HG03442 (cell line): ENCODE results near the gene TMPRSS11F.
"Not testable (repeated sequence)": the region's sequence is repeated elsewhere in the genome, so short reads cannot be mapped to it uniquely, and the experiment has no call there.

Source experiments
- ATAC-seq: cut with Tn5 transposase; IDR thresholded peaks from one replicate; pipeline ENCODE4 v1.9.1; 2021; ENCODE audit warnings: mild to moderate bottlenecking, moderate library complexity; ENCODE audit not compliant: unreplicated experiment

TMPRSS11F gene

DNA sequence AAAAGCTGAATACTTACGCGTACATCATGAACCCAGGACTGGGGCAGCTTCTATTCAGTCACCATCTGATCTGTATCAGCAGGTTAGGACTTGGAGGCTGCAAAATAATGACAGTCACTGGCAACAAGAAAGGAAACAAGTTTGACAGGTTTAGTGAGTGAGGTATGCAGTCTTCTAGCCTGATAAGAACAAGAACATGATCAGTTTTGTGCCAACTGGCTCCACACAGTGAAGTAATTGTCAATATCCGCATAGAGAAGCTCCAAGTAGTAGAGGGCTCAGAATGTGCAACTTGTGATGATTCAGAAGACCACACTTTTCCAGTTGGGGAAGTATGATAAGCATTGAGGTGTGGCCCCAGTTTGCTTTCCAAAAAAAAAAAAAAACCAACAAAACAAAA, at the start of gene TMPRSS11F:
TSS of gene TMPRSS11F (minus strand) at position 77 of the 400 bp plus-strand sequence. CDS start at position 28, 49 bp downstream.
- ATAC-seq: no peak

DNA sequence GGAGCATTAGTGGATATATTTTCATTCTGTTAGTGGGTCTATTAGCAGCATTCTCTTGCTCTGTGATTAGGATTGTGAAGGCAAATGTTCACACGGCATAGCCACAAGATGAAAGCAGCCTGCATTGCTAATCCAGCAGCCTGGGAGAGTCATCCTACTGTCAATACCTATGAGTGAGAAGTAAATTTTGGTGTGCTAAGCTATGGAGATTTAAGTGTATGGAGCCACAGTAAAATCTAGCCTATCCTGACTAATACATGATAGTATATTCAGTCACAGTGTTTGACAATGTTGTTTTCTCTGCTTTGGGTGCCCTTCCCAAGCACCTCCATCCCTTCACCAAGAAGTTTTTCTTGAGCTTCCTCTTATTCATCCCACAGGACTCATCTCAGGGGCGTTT, 47.2 kb upstream of the TMPRSS11F start:
- no peak for ATAC-seq

DNA sequence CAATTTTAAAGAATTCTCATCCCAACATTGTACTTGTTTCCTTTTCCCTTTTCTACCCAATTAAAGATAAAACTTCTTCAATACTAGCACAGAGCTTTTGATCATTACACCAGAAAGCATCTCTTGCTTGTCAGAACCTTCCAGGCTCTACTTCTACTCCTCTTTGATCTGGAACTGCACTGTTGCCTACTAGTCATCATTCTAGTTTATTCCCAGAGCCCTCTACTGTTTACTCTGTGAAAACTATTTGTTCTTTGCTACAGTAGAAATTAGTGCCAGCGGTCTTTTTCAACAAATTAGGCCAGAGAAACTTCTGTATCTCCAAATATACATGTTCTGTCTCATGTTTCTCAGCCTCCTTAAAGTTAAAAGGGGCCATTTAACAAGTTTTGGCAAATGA, 46.8 kb upstream of the TMPRSS11F start:
- no peak for ATAC-seq

DNA sequence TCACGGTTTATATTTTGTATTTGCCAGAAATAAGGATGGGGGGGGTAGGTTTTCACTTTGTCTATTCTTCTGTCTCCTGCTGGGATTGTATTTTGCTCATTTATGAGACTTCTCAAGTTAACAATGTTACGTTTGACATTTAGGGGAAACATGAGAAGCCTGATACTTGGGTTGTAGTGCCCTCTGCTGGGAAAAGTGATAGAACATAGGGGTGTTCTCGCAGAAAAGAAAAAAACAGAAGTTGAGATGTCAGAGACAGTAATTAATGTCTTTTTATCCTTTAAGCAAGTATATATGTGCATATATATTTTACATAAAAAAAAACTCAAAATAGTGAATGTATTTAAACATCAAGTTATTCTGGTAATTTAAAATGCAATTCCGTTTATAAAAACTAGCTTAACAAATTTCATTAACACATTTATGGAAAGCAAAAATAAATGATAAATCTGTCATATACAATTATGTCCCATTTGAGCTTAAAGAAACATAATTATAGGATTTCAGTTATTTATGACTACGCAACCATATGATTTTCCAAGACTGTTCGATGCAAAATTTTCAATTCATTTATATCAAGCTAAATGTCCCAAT, 46.0 kb upstream of the TMPRSS11F start:
- ATAC-seq: peak; percentile 85

DNA sequence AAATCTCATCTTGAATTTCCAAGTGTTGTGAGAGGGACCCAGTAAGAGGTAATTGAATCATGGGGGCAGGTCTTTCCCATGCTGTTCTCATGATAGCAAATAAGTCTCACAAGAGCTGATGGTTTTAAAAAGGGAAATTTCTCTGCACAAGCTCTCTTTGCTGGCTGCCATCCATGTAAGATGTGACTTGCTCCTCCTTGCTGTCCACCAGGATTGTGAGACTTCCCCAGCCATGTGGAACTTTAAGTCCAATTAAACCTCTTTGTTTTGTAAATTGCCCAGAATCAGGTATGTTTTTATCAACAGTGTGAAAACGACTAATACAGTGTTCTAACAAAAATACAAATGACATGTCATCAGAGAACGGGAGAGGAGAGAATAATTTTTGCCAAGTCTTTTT, 44.7 kb upstream of the TMPRSS11F start:
- not testable (repeated sequence) for ATAC-seq

DNA sequence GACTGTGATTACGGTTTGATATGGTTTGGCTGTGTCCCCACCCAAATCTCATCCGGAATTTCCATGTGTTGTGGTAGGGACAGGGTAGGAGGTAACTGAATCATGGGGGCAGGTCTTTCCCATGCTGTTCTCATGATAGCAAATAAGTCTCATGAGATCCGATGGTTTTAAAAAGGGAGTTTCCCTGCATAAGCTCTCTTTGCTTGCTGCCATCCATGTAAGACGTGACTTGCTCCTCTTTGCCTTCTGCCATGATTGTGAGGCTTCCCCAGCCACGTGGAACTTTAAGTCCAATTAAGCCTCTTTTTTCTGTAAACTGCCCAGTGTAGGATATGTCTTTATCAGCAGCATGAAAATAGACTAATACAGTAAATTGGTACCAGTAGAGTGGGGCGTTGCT, 42.5 kb upstream of the TMPRSS11F start:
- ATAC-seq: not testable (repeated sequence)

DNA sequence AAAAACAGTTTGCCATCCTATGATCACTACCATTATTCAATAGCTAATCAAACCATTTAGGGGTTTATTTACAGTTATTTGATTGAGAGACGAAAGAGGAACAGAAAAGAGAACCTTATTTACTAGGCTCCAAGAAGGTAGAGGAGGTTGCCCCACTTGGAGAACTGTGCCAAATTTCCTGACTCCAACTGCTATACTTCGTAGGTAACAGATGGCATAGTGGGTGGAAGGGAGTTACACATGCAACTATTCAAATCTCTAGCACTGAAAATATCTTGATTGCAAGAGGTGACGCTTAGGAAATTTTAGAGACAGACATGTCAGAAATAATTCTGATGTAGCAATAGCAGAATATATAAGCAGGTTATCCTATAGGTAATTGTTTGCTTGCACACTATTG, 38.0 kb upstream of the TMPRSS11F start:
- ATAC-seq: no peak

DNA sequence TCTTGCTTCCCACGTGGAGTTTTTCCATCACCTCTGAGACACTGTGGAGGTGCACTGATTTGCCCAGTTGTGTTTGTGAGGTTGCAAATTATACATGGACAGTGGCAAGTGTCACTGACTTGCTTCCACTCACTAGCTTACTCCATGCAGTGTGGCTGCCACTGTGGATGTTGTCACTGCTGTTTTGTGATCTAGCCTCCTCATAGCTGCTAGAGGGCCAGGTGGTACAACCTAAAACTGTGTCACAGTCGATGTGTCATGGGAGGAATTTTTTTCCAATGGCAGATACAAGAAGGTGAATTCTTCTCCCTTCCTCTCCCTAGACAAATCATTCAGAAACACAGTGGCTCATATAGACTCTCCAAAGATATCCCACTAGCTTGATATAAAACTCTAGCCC, 37.5 kb upstream of the TMPRSS11F start:
- ATAC-seq: no peak

DNA sequence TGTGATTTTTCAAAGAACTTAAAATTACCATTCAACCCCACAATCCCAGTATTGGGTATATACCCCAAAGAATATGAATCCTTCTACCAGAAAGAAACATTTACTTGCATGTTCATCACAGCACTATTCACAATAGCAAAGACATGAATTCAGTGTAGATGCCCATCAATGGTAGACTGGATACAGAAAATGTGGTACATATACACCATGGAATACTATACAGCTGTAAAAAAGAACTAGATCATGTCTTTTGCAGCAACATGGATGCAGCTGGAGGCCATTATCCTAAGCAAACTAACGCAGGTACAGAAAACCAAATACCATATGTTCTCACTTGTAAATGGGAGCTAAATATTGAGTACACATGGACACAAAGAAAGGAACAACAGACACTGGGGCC, 34.1 kb upstream of the TMPRSS11F start:
- ATAC-seq: no peak

DNA sequence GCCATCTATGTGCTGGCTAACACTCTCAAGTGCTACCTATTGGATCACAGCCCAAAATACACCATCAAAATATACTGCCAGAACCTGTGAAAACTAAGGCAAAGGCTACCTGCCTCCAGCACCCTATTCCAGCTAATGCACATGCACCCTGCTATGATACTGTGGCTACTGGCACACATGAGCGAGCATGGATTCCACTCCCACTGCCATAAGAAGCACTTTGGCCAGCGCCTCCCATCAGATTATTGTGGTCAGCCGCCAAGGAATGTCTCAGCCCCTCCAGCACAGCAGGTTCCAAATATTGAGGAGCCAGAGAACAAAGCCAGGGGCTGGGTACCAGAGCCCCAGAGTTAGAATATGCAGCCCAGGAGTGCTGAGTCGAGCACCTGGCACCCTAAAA, 32.5 kb upstream of the TMPRSS11F start:
- ATAC-seq: no peak

DNA sequence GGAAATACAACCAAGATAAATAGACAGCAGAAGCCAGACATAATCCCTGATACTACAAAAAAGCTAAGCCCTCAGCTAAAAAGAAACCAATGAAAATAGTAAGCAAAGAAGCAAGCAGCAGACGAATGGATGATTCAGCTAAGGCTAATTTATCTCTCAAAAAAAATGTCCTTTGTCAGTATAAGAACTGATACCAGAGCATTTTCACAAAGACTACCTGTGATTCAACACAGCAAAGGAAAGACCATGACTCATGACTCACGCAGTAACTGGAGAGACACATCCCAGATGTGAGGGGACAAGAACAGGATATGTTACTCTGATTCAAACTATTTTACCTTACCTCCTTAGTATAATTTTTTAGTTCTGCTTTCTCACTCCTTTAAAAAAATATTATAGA, 22.7 kb upstream of the TMPRSS11F start:
- no peak for ATAC-seq

DNA sequence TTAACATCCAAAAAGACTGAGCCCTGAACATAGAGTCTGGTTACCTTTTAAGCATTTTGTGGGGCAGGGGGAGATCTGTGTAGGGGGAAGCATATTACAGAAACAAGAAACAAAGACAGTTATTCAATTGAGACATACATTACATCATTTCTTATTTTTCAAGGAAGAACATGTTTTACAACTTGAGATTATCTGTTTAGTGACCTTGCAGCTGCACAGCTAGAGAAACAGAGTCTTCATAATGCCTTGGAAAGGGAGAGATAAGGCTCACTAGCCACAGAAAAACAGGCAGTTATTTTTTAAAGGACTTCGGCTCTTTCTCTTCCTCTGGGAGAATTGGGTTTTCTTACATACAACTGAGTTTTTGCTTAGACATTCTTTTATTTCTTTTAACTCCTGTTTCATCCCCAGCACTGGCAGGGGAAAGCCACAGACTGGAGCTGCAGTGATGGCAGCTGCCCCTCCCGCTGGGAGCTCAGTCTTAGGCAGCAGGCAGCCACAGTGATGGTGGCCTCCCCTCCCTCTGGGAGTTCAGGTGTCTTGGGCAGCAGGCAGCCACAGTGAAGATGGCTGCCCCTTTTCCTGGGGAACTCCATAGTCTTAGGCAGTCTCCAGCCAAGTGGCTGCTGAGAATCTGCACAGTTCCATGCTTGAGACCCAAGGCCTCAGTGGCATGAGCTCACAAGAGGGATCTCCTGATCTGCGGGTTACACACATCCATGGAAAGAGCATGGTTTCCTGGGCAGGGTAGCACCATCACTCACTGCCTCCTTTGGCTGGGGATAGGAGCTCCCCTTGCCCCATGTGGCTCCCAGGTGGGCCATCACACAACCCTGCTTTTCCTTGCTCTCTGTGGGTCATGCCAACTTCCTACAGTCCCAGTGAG, 19.4 kb upstream of the TMPRSS11F start:
- ATAC-seq: no peak

DNA sequence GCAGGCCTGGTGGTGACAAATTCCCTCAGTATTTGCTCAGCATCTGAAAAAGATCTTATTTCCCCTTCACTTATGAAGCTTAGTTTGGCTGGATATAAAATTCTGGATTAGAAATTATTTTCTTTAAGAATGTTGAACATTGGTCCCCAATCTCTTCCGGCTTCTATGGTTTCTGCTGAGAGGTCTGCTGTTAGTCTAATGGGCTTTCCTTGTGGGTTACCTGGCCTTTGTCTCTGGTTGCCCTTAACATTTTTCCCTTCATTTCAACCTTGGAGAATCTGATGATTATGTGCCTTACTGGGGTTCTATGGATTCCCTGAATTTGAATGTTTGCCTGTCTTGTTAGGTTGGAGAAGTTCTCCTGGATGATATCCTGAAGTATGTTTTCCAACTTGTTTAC, 17.4 kb upstream of the TMPRSS11F start:
- no peak for ATAC-seq

DNA sequence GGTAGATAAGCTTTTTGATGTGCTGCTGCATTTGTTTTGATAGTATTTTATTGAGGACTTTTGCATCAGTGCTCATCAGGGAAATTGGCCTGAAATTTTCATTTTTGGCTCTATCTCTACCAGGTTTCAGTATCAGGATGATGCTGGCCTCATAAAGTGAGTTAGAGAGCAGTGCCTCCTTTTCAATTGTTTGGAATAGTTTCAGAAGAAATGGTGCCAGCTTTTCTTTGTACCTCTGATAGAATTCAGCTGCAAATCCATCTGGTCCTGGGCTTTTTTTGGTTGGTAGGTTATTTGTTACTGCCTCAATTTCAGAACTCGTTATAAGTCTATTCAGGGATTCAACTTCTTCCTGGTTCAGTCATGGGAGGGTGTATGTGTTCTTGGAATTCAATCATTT, 15.6 kb upstream of the TMPRSS11F start:
- ATAC-seq: no peak

DNA sequence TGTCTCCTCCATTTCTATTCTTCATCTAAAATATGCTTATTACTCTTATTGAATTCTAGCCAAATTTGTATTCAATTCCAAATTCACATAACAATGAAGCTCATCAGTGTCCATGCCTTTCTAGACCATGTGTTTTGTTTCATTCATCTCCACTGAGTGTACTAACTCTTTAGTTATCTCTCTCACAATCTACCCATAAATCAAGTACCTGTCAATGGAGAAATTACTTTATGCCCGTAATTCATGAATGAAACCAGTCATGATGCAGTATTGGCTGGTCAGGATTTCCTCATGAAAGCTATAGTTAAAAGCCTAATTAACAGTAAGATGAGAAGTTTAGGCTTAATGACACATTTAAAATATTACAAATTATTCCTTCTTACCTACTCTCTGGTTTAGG, 12.2 kb upstream of the TMPRSS11F start:
- ATAC-seq: no peak

DNA sequence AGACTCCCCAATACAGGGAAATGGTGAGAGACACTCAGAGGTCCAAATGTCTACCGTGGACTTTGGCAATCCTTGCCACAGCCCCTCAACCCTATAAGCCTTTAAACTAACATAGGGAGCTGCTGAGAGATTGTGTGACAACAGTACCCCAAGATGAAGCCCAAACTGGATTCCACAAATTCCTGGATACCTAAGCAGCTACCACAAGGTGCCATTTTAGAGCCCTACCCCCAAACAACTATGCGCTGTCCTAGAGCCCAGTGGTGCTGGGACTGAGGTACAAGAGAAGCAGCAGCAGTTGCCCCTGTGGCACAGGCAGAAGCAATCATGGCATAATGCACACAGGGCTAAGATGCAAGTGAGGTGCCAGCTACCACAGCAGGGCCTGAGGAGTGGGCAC, 2.7 kb upstream of the TMPRSS11F start:
- ATAC-seq: no peak

DNA sequence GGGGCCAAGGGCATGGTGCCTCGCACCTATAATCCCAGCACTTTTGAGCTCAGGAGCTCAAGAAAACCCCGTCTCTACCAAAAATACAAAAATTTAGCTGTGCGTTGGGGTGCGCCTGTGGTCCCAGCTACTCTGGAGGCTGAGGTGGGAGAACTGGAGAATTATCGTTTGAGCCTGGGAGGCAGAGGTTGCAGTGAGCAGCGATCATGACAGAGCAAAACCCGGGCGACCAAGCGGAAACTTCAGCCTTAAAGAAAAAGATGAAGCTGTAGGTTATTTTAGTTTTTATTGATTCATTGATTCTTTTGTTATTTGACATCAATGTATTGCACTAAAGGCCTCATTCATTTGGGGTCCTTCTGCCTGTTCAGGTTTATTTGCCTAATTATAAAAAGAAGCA, 5.4 kb downstream of the TMPRSS11F start:
- ATAC-seq: no peak

DNA sequence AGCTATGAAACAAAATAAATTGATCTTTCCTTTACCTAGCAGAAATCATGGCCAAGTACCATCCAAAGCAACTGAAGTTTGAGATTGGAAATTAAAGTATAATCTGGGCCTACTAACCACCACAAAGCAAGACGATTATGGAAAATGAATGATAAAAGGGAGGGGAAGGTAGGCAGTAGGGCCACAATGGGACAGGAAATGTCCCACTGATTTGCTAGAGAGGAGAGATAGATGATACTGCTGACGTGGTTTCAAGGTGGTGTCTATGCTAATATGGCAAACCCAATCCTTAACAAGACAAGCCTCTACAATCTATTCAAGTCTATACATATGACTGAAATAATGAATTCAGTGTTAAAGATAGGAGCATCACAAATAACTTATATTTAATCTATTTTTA, 6.1 kb downstream of the TMPRSS11F start:
- ATAC-seq: no peak

DNA sequence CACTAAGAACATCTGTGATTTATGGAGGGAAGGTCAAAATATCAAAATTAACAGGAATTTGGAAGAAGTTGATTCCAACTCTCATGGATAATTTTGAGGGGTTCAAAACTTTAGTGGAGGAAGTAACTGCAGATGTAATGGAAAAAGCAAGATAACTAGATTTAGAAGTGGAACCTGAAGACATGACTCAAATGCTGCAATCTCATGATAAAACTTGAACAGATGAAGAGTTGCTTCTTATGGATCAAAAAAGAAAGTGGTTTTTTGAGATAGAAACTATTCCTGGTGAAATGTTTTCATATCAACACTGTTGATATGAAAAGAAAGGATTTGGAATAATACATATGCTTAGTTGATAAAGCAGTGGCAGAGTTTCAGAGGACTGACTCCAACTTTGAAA, 9.7 kb downstream of the TMPRSS11F start:
- no peak for ATAC-seq

DNA sequence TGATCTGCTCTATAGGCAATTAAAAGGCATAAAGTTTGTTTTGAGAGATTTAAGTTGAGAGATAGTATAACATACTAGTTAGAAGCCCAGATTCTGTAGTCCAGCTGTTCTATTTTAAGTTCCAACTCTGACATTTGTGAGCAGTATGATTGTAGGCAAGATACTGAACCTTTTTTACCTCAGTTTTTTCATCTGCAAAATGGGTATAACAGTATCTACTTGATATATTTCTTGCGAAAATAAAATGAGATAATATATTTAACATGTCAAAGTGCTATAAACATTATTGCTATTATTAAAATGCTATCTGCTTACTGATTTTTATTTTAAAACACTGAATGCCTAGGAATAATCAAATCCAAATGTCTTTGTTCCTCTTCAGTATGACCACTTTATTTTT, 19.2 kb downstream of the TMPRSS11F start:
- ATAC-seq: no peak

DNA sequence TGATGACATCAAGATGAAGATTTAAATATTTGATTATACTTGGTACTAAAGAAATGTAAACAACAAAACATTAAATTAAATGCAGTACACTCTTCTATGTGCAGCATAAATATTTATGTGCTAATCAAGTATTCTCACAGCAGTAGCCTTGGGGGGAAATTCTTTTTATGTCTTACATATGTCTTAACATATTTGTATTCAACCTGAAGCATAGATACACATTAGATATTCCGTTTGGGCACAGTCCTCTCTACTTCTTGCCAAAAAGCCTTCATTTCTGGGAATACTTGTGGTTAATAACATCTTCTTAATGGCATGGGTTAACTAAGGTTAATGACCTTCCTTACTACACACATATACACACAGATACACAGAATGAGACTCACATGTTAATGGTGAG, 19.8 kb downstream of the TMPRSS11F start:
- no peak for ATAC-seq

DNA sequence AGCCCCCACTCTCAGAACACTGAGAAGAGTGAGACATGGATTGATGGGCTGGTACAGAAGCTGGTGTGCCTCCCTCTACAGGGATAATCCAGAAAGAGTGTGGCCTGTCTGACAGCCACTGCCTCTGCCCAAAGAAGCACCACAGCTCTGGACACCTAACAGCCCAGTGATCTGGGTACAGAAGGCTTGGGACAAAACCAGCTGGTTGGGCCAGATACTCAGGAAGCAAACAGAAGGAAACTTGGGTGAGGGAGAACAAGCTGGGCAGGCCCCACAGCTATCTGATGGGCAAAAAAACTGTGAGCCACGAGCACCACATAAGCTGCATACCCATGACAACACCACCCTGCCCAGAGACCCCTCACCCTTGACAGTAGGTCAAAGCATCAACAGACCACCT, 46.9 kb downstream of the TMPRSS11F start:
- ATAC-seq: no peak

DNA sequence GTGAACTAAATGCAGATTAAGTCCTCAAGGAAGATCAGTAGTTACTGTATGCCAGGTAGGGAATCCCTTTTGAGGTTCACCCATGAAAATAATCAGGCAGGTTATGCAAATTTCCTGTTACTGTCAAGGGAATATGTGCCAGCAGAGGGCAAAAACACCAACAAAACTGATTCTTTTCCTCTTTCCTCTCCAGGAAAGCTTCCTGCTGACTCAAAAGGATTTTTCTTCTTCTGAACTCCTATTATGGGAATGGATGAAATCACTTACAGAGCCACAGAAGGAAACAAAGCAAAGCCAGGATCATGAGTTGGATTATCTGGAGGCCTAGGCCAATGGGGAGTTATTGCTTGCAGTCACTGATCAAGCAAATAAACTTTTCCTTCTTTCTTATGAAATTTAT, 49.7 kb downstream of the TMPRSS11F start:
- no peak for ATAC-seq
